ENCODE measurements around the gene BPHL. TPM values are rescaled to one million over a fixed set of nuclear protein-coding genes. Genes with fewer than 3 reads are reported as not detected.
"Not testable (repeated sequence)": the region's sequence is repeated elsewhere in the genome, so short reads cannot be mapped to it uniquely, and the experiment has no call there.

The BPHL gene
- total RNA-seq, 4 donors from 2014 or later, result 10.1 to 26.0 (median 11.8) TPM

- WGBS, 2 donors, result 75 to 90% methylated on average over 1 of the region's 3 CpGs
- intact Hi-C loops (cut with DNase I), result no loop called here
- Histone ChIP-seq H3K27me3 (no peaks in the 10 kb centered on the region), H3K9me3 (no peaks in the 10 kb centered on the region), H3K4me3 (no peak overlapping the region), H3K27ac (no peak overlapping the region), H3K36me3 (no peaks in the 10 kb centered on the region), H3K4me1 (no peaks in the 10 kb centered on the region)
- TF ChIP-seq CTCF (IDR thresholded peaks at IDR 0.05), result no peak
- no peak for TF ChIP-seq POLR2A (IDR thresholded peaks at IDR 0.05)
- DNase-seq, result no peak
Measured at GRCh38 chr6:3186974-3187382, 68.5 kb downstream of the BPHL start.

- intact Hi-C loops (cut with DNase I), result no loop called here
- TF ChIP-seq CTCF (IDR thresholded peaks at IDR 0.05) (no peak), POLR2A (IDR thresholded peaks at IDR 0.05) (no peak)
- H3K27me3 ChIP-seq, result no peaks in the 10 kb centered on the region
- no peak for DNase-seq
- H3K9me3 ChIP-seq, result no peaks in the 10 kb centered on the region
- H3K27ac ChIP-seq, result no peak overlapping the region
- WGBS, 2 donors, result 82 to 91% methylated on average over 6 to 7 of the region's 7 CpGs
- H3K4me1 ChIP-seq, result no peaks in the 10 kb centered on the region
- no peak overlapping the region for H3K4me3 ChIP-seq
- no peaks in the 10 kb centered on the region for H3K36me3 ChIP-seq
Measured at GRCh38 chr6:3188262-3188661, 69.8 kb downstream of the BPHL start.

DNA sequence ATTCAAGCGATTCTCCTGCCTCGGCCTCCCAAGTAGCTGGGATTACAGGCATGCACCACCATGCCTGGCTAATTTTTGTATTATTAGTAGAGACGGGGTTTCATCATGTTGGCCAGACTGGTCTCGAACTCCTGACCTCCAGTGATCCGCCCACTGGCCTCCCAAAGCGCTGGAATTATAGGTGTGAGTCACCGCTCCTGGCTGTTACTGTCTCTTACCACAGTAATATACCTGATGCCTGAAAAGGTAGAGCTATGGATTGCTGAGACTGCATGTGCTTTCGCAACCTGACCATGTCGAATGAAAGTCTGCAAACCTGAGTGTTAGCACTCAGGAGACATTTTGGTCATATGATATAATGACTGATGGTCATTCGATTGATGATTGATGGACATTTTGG is 70.7 kb downstream of the BPHL start:
- H3K27ac ChIP-seq; intact Hi-C loops (cut with DNase I); H3K36me3 ChIP-seq; H3K4me3 ChIP-seq; H3K4me1 ChIP-seq; DNase-seq; H3K9me3 ChIP-seq; H3K27me3 ChIP-seq: not testable (repeated sequence)
- 77 to 87% methylated on average over 3 to 10 of the region's 10 CpGs for whole genome bisulfite sequencing, 2 donors

GRCh38 chr6:3190056-3190455 is 71.5 kb downstream of the BPHL start:
- WGBS, 2 donors, result 64 to 87% methylated on average over 2 to 4 of the region's 4 CpGs
- no peaks in the 10 kb centered on the region for H3K9me3 ChIP-seq

DNA sequence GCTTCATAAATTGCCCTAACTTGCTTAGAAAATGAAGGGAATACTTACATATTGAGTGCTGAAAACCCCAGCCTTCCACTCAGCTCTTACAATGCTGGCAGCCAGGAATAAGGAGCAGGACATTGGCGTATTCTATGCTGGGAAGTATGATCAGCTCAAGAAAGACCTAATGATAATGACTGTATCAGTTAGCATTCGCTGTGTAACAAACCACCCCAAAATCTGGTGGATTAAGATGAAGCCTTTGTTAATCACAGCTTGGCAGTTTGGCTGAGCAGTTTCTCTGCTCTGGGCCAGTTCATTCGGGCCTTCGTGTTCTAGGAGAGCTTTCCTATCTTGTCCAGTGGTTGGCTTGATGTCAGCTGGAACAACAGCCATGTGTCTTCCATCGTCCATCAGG is 72.3 kb downstream of the BPHL start:
- no peak for DNase-seq
- Histone ChIP-seq H3K36me3 (no peaks in the 10 kb centered on the region), H3K27me3 (no peaks in the 10 kb centered on the region), H3K9me3 (no peaks in the 10 kb centered on the region), H3K4me3 (no peak overlapping the region), H3K27ac (no peak overlapping the region), H3K4me1 (peaks cover 0 to 6% (median 0%) of the 10 kb centered on the region in 3 donors)
- TF ChIP-seq CTCF (IDR thresholded peaks at IDR 0.05) (no peak), POLR2A (IDR thresholded peaks at IDR 0.05) (no peak)
- 88 to 91% methylated on average over 4 to 5 of the region's 5 CpGs for WGBS, 2 donors
- intact Hi-C loops (cut with DNase I), result no loop called here

More at GRCh38 chr6:3190056-3190455, 71.5 kb downstream of the BPHL start:
- Histone ChIP-seq H3K27ac (no peak overlapping the region), H3K4me3 (no peak overlapping the region), H3K27me3 (no peaks in the 10 kb centered on the region), H3K36me3 (no peaks in the 10 kb centered on the region), H3K4me1 (peaks cover 0 to 6% (median 0%) of the 10 kb centered on the region in 3 donors)
- intact Hi-C loops (cut with DNase I), result no loop called here
- no peak for DNase-seq
- TF ChIP-seq POLR2A (IDR thresholded peaks at IDR 0.05), result no peak
- TF ChIP-seq CTCF (IDR thresholded peaks at IDR 0.05), result no peak

Data from esophagus squamous epithelium (tissue), 5 donors.